Brain microvascular endothelial cell (primary cell): ENCODE results near the gene CABS1.

ENCODE experiments used
- DNase-seq: peaks from one replicate; pipeline ENCODE4 v3.0.0-alpha.2; 2020
- H3K27ac ChIP-seq: fragments of 250-450 bp; sonication (Bioruptor Pico); 2 replicates; pipeline ENCODE4 v1.5.1; 2020; ENCODE audit warnings: mild to moderate bottlenecking, moderate library complexity
- H3K27me3 ChIP-seq: fragments of 250-450 bp; sonication (Bioruptor Pico); replicated peaks from 2 replicates; pipeline ENCODE4 v1.5.1; 2020; ENCODE audit warnings: mild to moderate bottlenecking
- H3K36me3 ChIP-seq: fragments of 250-450 bp; sonication (Bioruptor Pico); replicated peaks from 2 replicates; pipeline ENCODE4 v1.5.1; 2020; ENCODE audit warnings: mild to moderate bottlenecking
- H3K4me3 ChIP-seq: 2 replicates; pipeline ENCODE4 v1.5.1; 2011; ENCODE audit warnings: low read depth, mild to moderate bottlenecking, control low read depth, low read length, moderate library complexity
- CTCF ChIP-seq: IDR thresholded peaks from 2 replicates; pipeline ENCODE4 v1.5.1; 2011; ENCODE audit warnings: low read depth, mild to moderate bottlenecking, moderate library complexity, low read length, control low read depth, inconsistent platforms; ENCODE audit errors: missing control alignments
- in situ Hi-C: cut with HindIII; loops from 2 replicates; pipeline ENCODE4 v1.10.0; 2017; ENCODE audit warnings: low sequenced_read_pairs, low pct_ligation_motif_present

The CABS1 gene

GRCh38 chr4:70326052-70326451, 8.7 kb upstream of the CABS1 start:
- DNase-seq = no peak
- Histone ChIP-seq H3K27ac (no peak overlapping the region), H3K36me3 (no peaks in the 10 kb centered on the region), H3K27me3 (no peaks in the 10 kb centered on the region), H3K4me3 (no peak overlapping the region)
- TF ChIP-seq CTCF = no peak
- in situ Hi-C loops = no loop called here

- H3K27me3 ChIP-seq = no peaks in the 10 kb centered on the region
- no peak overlapping the region for H3K4me3 ChIP-seq
- H3K36me3 ChIP-seq = no peaks in the 10 kb centered on the region
- no peak overlapping the region for H3K27ac ChIP-seq
- in situ Hi-C loops = no loop called here
- no peak for TF ChIP-seq CTCF
- no peak for DNase-seq
Observed at GRCh38 chr4:70336043-70336442, 1.3 kb downstream of the CABS1 start.

GRCh38 chr4:70337886-70338420, 3.2 kb downstream of the CABS1 start:
- Histone ChIP-seq H3K36me3 (no peaks in the 10 kb centered on the region), H3K4me3 (no peak overlapping the region), H3K27me3 (no peaks in the 10 kb centered on the region), H3K27ac (no peak overlapping the region)
- DNase-seq = no peak
- in situ Hi-C loops = no loop called here
- no peak for TF ChIP-seq CTCF

- H3K4me3 ChIP-seq = no peak overlapping the region
- no peak for DNase-seq
- no peak for TF ChIP-seq CTCF
- in situ Hi-C loops = no loop called here
- no peaks in the 10 kb centered on the region for H3K27me3 ChIP-seq
- H3K36me3 ChIP-seq = no peaks in the 10 kb centered on the region
- H3K27ac ChIP-seq = no peak overlapping the region
Observed at GRCh38 chr4:70356185-70356584, 21.4 kb downstream of the CABS1 start.

GRCh38 chr4:70359115-70359661, 24.4 kb downstream of the CABS1 start:
- no peaks in the 10 kb centered on the region for H3K27me3 ChIP-seq
- no peak for DNase-seq
- in situ Hi-C loops = no loop called here
- no peak for TF ChIP-seq CTCF
- no peak overlapping the region for H3K4me3 ChIP-seq
- no peak overlapping the region for H3K27ac ChIP-seq
- H3K36me3 ChIP-seq = no peaks in the 10 kb centered on the region

- no peak for TF ChIP-seq CTCF
- Histone ChIP-seq H3K36me3 (no peaks in the 10 kb centered on the region), H3K27me3 (no peaks in the 10 kb centered on the region), H3K27ac (no peak within 1 kb of the TSS), H3K4me3 (no peak within 1 kb of the TSS)
- no peak for DNase-seq
- in situ Hi-C loops = no loop called here
Observed at GRCh38 chr4:70360460-70360859, 25.7 kb downstream of the CABS1 start, which contains the start of gene SMR3A. SMR3A (plus strand) TSS chr4:70360760; CDS start chr4:70362116, 1,356 bp downstream.
